Measurements from ENCODE around the gene ATP1A1.

DNA sequence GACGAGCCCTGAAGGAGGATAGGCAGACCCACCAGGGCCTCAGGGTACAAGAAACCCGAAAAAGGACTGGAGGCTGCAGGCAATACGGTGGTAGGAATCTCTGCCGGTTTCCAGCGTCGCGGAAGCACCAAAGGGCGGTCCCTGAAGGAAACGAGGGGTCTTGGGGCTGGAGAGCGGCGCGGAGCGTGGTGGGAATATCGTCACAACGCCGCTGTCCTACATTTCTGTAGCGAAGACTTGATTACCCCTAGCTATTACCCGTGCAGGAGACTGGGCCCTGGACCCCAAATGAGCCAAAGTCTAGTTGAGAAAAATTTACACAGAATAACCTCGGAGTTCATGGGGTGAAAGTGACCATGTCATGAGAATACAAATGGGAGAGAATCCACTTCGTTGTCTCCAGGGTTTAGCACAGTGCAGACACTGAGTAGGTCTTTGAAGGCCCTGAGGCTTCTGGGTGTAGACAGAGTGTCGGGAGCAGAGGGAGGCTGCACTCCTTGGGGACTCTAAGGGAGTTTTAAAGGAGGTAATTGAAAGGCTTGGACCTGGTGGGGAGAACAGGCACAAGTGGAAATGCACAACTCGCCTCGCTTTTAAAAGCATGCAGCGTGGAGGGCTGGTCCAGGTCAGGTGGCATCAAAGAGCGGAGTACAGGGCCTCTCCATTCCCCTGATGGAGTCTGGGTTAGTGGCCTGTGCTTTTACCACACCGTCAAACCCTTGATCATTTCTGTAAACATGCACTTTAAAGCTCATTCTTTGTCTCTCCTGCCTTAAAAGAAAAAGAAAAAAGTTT is 1.5 kb downstream of the ATP1A1 start:
- TF ChIP-seq, protein P1, sequence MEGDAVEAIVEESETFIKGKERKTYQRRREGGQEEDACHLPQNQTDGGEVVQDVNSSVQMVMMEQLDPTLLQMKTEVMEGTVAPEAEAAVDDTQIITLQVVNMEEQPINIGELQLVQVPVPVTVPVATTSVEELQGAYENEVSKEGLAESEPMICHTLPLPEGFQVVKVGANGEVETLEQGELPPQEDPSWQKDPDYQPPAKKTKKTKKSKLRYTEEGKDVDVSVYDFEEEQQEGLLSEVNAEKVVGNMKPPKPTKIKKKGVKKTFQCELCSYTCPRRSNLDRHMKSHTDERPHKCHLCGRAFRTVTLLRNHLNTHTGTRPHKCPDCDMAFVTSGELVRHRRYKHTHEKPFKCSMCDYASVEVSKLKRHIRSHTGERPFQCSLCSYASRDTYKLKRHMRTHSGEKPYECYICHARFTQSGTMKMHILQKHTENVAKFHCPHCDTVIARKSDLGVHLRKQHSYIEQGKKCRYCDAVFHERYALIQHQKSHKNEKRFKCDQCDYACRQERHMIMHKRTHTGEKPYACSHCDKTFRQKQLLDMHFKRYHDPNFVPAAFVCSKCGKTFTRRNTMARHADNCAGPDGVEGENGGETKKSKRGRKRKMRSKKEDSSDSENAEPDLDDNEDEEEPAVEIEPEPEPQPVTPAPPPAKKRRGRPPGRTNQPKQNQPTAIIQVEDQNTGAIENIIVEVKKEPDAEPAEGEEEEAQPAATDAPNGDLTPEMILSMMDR (conservative IDR thresholded peaks at IDR 0.05; ENCODE audit: low read length) = no peak
- TF ChIP-seq EZH2phosphoT487 (IDR thresholded peaks at IDR 0.05; ENCODE audit: borderline replicate concordance, low read depth, low read length) = no peak

Measured in OCI-LY7 (cell line).